Measurements from ENCODE around the gene KLRB1. TPM values are rescaled to one million over a fixed set of nuclear protein-coding genes. Genes with fewer than 3 reads are reported as not detected.

KLRB1 gene
- total RNA-seq, 1 donor from 2014 or later = not detected

DNA sequence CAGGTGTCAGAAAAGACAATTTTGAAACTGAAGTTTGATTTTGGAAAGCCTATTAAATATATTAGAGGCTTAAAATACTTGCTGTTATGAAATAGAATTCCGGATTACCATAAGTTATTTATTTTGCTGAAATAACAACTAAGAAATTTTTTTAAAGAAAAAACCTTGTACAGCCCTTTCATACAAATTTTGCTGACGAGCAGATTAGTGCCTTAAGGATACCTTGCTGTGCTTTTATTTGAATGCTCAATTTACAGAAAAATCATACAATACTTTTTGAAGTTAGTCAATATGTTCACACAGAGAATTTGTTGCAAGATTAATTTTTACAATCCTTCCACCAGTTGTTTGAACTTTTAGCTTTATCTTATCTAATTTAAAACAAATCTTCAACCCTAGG lies 32.3 kb upstream of the KLRB1 start:
- FAIRE-seq = no peak
- DNase-seq (ENCODE audit: low read depth) = no peak
- no peaks in the 10 kb centered on the region for H3K36me3 ChIP-seq (ENCODE audit: control insufficient read depth, insufficient read depth, low read length)
- H3K27me3 ChIP-seq (ENCODE audit: control insufficient read depth, insufficient read depth, low read length) = no peaks in the 10 kb centered on the region
- no peak for TF ChIP-seq CTCF (IDR thresholded peaks at IDR 0.05; ENCODE audit: insufficient read depth, low read length, severe bottlenecking)
- no peak overlapping the region for H3K4me3 ChIP-seq (ENCODE audit: low read depth, low read length)

DNA sequence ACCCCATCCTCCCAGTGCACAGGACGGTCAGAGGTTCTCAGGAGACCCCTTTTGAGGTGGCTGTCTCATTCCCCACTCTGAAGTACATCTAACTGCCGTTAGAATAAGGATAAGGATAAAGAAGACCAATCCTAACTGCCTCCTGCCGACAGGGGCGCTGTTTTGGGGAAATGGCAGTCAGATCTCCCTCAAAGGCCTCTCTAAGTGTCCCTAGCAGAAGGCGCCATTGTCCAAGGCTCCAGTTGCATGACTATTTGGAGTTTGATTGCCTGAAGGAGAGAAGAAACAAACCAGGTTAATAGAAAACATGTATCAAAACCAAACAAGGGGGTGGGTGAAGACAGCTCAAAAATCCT lies 29.1 kb upstream of the KLRB1 start:
- DNase-seq (ENCODE audit: low read depth) (no peak), FAIRE-seq (no peak)
- no peak for TF ChIP-seq CTCF (IDR thresholded peaks at IDR 0.05; ENCODE audit: insufficient read depth, low read length, severe bottlenecking)

DNA sequence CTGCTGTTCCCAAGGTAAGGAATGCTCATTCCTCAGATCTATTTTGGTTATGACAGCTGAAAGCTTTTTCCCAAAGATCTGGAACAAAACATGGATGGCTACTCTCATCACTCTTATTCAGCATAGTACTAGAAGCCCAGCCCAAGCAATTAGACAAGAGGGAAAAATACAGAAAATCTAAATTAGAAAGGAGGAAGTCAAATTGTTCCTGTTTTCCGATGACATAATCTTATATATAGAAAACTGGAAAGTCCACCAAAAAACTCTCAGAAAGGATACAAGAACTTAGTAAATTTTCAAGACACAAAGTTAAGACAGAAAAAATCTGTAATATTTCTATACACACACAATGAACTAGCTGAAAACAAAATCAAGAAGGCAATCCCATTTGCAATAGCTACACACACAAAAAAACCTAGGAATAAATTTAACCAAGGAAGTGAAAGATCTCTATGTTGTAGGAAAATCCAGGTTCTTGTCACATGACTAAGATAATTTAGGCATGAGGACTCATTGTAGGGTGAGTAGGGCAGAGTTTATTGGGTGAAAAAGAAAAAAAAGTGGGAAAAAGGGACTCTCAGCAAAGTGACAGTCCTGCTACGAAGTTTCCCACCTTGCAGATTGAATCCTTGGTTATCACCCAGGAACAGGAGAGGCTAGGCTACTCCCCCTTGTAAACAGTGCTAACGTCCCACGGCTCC lies 28.6 kb upstream of the KLRB1 start:
- Histone ChIP-seq H3K4me3 (ENCODE audit: low read depth, low read length) (no peak overlapping the region), H3K27me3 (ENCODE audit: control insufficient read depth, insufficient read depth, low read length) (no peaks in the 10 kb centered on the region), H3K36me3 (ENCODE audit: control insufficient read depth, insufficient read depth, low read length) (no peaks in the 10 kb centered on the region)
- DNase-seq (ENCODE audit: low read depth) = no peak
- no peak for FAIRE-seq
- no peak for TF ChIP-seq CTCF (IDR thresholded peaks at IDR 0.05; ENCODE audit: insufficient read depth, low read length, severe bottlenecking)

More for the DNA sequence above, 29.1 kb upstream of the KLRB1 start:
- H3K27me3 ChIP-seq (ENCODE audit: control insufficient read depth, insufficient read depth, low read length) = no peaks in the 10 kb centered on the region
- no peaks in the 10 kb centered on the region for H3K36me3 ChIP-seq (ENCODE audit: control insufficient read depth, insufficient read depth, low read length)
- no peak overlapping the region for H3K4me3 ChIP-seq (ENCODE audit: low read depth, low read length)

- DNase-seq (ENCODE audit: low read depth) (no peak), FAIRE-seq (no peak)
- no peaks in the 10 kb centered on the region for H3K27me3 ChIP-seq (ENCODE audit: control insufficient read depth, insufficient read depth, low read length)
These were observed 27.4 kb upstream of the KLRB1 start for GRCh38 chr12:9634969-9635754.

GRCh38 chr12:9634177-9634803 lies 26.6 kb upstream of the KLRB1 start:
- Histone ChIP-seq H3K27me3 (ENCODE audit: control insufficient read depth, insufficient read depth, low read length) (no peaks in the 10 kb centered on the region), H3K4me3 (ENCODE audit: low read depth, low read length) (no peak overlapping the region), H3K36me3 (ENCODE audit: control insufficient read depth, insufficient read depth, low read length) (no peaks in the 10 kb centered on the region)
- TF ChIP-seq CTCF (IDR thresholded peaks at IDR 0.05; ENCODE audit: insufficient read depth, low read length, severe bottlenecking) = peak; percentile 59
- no peak for FAIRE-seq
- DNase-seq (ENCODE audit: low read depth) = peak; percentile 56

More at GRCh38 chr12:9634969-9635754, 27.4 kb upstream of the KLRB1 start:
- H3K36me3 ChIP-seq (ENCODE audit: control insufficient read depth, insufficient read depth, low read length) = no peaks in the 10 kb centered on the region
- no peak for TF ChIP-seq CTCF (IDR thresholded peaks at IDR 0.05; ENCODE audit: insufficient read depth, low read length, severe bottlenecking)
- H3K4me3 ChIP-seq (ENCODE audit: low read depth, low read length) = no peak overlapping the region
